PFSK-1 (cell line): ENCODE data around the gene NMRK1.

Source experiments
- FOXP2 ChIP-seq: optimal IDR thresholded peaks from 2 replicates; pipeline ENCODE3; 2011; ENCODE audit warnings: borderline replicate concordance, control low read depth, inconsistent platforms; ENCODE audit not compliant: insufficient read depth; ENCODE audit errors: extremely low read length, extremely low read depth
- POLR2AphosphoS5 ChIP-seq: IDR thresholded peaks from 2 replicates; pipeline ENCODE4 v1.6.1; 2012; ENCODE audit warnings: low read depth, mild to moderate bottlenecking, control low read depth, low read length, moderate library complexity
- REST ChIP-seq, 2 experiments: IDR thresholded peaks; 2 replicates each; pipeline versions ENCODE4 v1.6.1 to v1.8.0; 2011 to 2012; ENCODE audit warnings: low read depth in 2 of 2, low read length in 2 of 2, control low read depth in 1 of 2, inconsistent platforms in 1 of 2, mild to moderate bottlenecking in 1 of 2, moderate library complexity in 1 of 2; ENCODE audit not compliant: insufficient read depth in 1 of 2
- SIN3A ChIP-seq: IDR thresholded peaks from 2 replicates; pipeline ENCODE4 v1.6.1; 2012; ENCODE audit warnings: mild to moderate bottlenecking, low read length, moderate library complexity, borderline replicate concordance; ENCODE audit not compliant: insufficient read depth
- TAF1 ChIP-seq: IDR thresholded peaks from 2 replicates; pipeline ENCODE4 v1.6.1; 2012; ENCODE audit warnings: low read length, control low read depth, borderline replicate concordance; ENCODE audit not compliant: insufficient read depth

NMRK1 gene

GRCh38 chr9:75088646-75089372 lies 854 bp upstream of the NMRK1 start:
- TF ChIP-seq SIN3A (peak; percentile 50; the same call in 1 of the 2 replicates), REST (IDR thresholded peaks at IDR 0.05; ENCODE audit: insufficient read depth in 1 of 2, low read depth in 2 of 2, low read length in 2 of 2) (no peak)

DNA sequence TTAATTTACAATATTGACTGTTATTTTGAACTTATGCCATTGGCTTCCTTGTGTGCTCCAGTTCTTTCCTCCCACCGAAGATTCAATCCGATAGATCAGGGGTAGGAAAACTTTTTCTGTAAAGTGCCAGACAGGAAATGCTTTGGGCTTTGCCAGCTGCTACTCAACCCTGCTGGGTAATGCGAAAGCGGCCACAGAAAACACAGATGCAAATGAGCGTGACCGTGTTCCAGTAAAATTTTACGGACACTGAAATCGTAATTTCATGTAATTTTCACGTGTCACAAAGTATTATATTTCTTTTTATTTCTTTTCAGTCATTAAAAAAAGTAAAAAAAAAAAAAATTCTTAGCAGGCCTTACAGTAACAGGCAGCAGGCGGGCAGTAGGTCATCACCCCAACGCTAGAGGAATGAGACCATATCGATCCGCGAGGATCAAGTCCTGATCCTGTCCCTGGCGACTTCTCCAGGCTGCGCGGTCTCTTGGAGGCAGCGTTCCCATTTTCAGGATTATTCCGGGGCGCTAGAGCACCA lies 599 bp downstream of the NMRK1 start:
- TF ChIP-seq SIN3A (no peak), TAF1 (no peak)

DNA sequence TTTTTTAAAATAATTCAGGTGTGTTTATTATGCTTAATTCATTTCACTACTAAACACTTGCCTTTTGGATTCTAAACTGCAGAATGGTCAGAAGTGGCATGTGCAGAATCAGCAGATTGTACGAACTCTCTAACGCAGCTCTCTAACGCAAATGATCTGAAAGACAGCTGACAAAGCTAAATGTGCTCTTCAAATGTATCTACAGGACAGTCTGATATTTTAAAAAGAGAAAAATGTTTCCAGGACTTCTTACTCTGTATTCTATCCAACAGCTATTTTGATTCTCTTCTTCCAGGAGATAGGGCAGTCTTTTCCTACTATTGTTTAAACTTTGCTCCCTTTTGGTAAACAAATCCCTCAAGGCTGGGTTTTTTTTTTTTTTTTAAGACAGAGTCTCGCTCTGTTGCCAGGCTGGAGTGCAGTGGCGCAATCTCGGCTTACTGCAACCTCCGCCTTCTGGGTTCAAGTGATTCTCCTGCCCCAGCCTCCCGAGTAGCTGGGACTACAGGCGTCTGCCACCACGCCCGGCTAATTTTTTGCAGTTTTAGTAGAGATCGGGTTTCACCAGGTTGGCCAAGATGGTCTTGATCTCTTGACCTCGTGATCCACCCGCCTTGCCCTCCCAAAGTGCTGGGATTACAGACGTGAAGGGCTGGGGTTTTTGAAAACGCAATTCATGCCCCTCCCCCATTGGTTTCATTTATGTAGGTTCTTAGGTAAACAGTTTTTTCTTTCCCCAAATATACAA lies 1.2 kb downstream of the NMRK1 start:
- TF ChIP-seq TAF1, result no peak

DNA sequence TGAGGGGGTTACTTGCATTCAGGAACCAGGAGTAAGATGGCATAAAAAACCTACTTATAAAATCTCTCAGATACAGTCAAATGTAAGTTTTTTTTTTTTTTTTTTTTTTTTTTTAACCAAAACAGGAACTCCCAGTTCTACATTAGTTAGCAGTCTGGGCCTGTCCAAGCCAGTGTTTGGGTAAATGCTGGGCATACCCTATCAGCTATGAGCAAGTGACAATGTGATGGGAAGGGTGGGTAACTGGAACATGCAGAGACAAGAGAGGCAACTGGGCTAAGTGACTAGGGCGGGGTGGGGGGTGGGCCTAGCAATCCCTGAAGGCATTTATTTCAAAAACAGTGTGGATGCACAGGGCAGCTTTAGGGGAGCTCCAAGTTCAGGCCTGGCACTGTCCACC lies 2.3 kb downstream of the NMRK1 start:
- no peak for TF ChIP-seq REST (IDR thresholded peaks at IDR 0.05; ENCODE audit: insufficient read depth in 1 of 2, low read depth in 2 of 2, low read length in 2 of 2)
- TF ChIP-seq TAF1, result no peak
- no peak for TF ChIP-seq SIN3A
- no peak for TF ChIP-seq POLR2AphosphoS5
- no peak for TF ChIP-seq FOXP2

- TF ChIP-seq FOXP2 (no peak), TAF1 (no peak), SIN3A (no peak), POLR2AphosphoS5 (no peak), REST (IDR thresholded peaks at IDR 0.05; ENCODE audit: insufficient read depth in 1 of 2, low read depth in 2 of 2, low read length in 2 of 2) (no peak)
These were observed 3.8 kb downstream of the NMRK1 start for GRCh38 chr9:75084081-75084672.
